Stimulated activated naive CD4-positive, alpha-beta T cell (primary cell): ENCODE data around the gene ZBTB7A.

Experiments
- DNase-seq, 6 experiments: peaks; one replicate each; lab custom pipeline; 2025; lab: John Stamatoyannopoulos, UW

Gene ZBTB7A

GRCh38 chr19:4068047-4068966, 1.6 kb upstream of the ZBTB7A start:
- peak in 2 of 6 experiments; percentile 17 to 29 for DNase-seq

- DNase-seq, result peak; percentile 60 to 88 (median 76)
Observed at GRCh38 chr19:4067396-4068046, 822 bp upstream of the ZBTB7A start.

GRCh38 chr19:4066176-4066606, 508 bp downstream of the ZBTB7A start:
- DNase-seq, result peak in 2 of 6 experiments; percentile 83 to 85

GRCh38 chr19:4065430-4066175, 1.1 kb downstream of the ZBTB7A start:
- DNase-seq, result peak; percentile 92 to 97 (median 96)

GRCh38 chr19:4064496-4065260, 2.0 kb downstream of the ZBTB7A start:
- DNase-seq, result peak in 5 of 6 experiments; percentile 9 to 45 (median 40)

- DNase-seq, result no peak
Observed at GRCh38 chr19:4064149-4064495, 2.6 kb downstream of the ZBTB7A start.

- no peak for DNase-seq
Observed at GRCh38 chr19:4063369-4064148, 3.1 kb downstream of the ZBTB7A start.

- DNase-seq, result no peak
Observed at GRCh38 chr19:4062419-4063368, 4.0 kb downstream of the ZBTB7A start.

GRCh38 chr19:4061683-4062418, 4.8 kb downstream of the ZBTB7A start:
- DNase-seq, result no peak

- DNase-seq, result no peak
Observed at GRCh38 chr19:4061178-4061682, 5.5 kb downstream of the ZBTB7A start.

GRCh38 chr19:4060621-4061177, 6.0 kb downstream of the ZBTB7A start:
- no peak for DNase-seq

GRCh38 chr19:4059891-4060620, 6.6 kb downstream of the ZBTB7A start:
- no peak for DNase-seq

- no peak for DNase-seq
Observed at GRCh38 chr19:4059453-4059871, 7.2 kb downstream of the ZBTB7A start.

- no peak for DNase-seq
Observed at GRCh38 chr19:4058693-4059452, 7.8 kb downstream of the ZBTB7A start.

- DNase-seq, result no peak
Observed at GRCh38 chr19:4057931-4058692, 8.6 kb downstream of the ZBTB7A start.

GRCh38 chr19:4055209-4055552, 11.5 kb downstream of the ZBTB7A start:
- DNase-seq, result no peak
